Left colon (tissue), 2 donors: ENCODE data around the gene COG6. TPM values are rescaled to one million over a fixed set of nuclear protein-coding genes. Genes with fewer than 3 reads are reported as not detected.

Experiments used
- ATAC-seq: fragments of 200-7000 bp; cut with Tn5 transposase; one replicate; pipeline ENCODE4 v1.9.1; 2020; ENCODE audit warnings: mild to moderate bottlenecking, moderate library complexity
- DNase-seq, 2 donors: peaks; one replicate each; pipeline ENCODE4 v3.0.0-alpha.2; 2020
- intact Hi-C, 2 donors: fragments of 100-400 bp; cut with DNase I in 1 of 2; cut with micrococcal nuclease in 1 of 2; formaldehyde crosslinking; loops; one replicate each; pipeline versions ENCODE4 v1.11.2 to v1.14.0; 2022; cut with DNase I, micrococcal nuclease
- microRNA-seq, 2 donors: library from miRNA; unstranded; fragments of <30 nt; microRNA quantifications; one replicate each; pipeline versions ENCODE4 v1.1.0 to v1.2.0, GENCODE V29; 2020
- total RNA-seq, 2 donors: library from RNA; stranded (reverse); fragmentation: NEBNext Ultra II Directional; extraction: Animal tissue kit (Norgen Biotek cat#: 25700); gene quantifications; one replicate each; pipeline ENCODE4 v1.2.1, GENCODE V29; 2021
- donor health status: DM: no; HTN: no; CAD: no.
- donor health status: DM: yes; HTN: yes; CAD: no.

The COG6 gene
- total RNA-seq, 2 donors from 2014 or later = 36.3 to 37.6 TPM

DNA sequence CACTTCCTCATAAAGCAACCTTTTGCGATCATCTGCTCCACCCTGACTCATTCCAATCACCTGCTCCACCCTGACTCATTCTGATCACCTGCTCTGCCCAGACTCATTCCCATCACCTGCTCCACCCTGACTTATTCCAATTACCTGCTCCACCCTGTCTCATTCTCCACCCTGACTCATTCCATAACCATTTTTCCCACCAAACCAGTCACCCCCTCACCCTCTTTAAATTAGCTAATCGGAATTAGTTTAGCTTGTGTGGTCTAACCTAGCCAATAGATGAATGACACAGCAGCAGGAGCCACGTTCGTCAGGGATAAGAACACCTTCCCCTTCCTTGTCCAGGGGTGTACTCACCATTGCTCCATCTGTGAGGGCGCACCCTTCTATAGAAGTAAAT is 134.0 kb downstream of the COG6 start:
- intact Hi-C loops = no loop called here
- no peak for ATAC-seq
- no peak for DNase-seq

Small RNA genes lying within 50 kb of the gene (microRNA-seq; reads per million reads assigned to microRNA genes)
- 0 reads per million in 2 donors for gene MIR4305

Other genes starting within 250 kb of the COG6 start
- 10 to 100 TPM in 1 of 2 donors, 1 to 10 TPM in 1; 7.0 to 11.8 TPM for gene LHFPL6, start 52.5 kb upstream of the COG6 start, total RNA-seq